CD4-positive, alpha-beta T cell treated with Interleukin-17A for 1 hour (primary cell): ENCODE measurements around the gene RELT.
A peak's percentile ranks its signal among the peaks of the same experiment; 100 is the strongest.

ENCODE experiments used
- DNase-seq: peaks from one replicate; pipeline ENCODE4 v3.0.0-alpha.2; 2020

RELT gene

GRCh38 chr11:73392108-73393010 lies 16.2 kb downstream of the RELT start:
- no peak for DNase-seq

GRCh38 chr11:73393011-73393380 lies 16.8 kb downstream of the RELT start:
- DNase-seq, result no peak

- peak; percentile 74 for DNase-seq
Observed at GRCh38 chr11:73393479-73394415, 17.5 kb downstream of the RELT start.

- DNase-seq, result no peak
Observed at GRCh38 chr11:73394416-73395296, 18.5 kb downstream of the RELT start.

GRCh38 chr11:73395297-73396208 lies 19.4 kb downstream of the RELT start:
- no peak for DNase-seq

GRCh38 chr11:73396251-73396930 lies 20.2 kb downstream of the RELT start:
- DNase-seq, result no peak

- no peak for DNase-seq
Observed at GRCh38 chr11:73396985-73397384, 20.8 kb downstream of the RELT start.

GRCh38 chr11:73397468-73398131 lies 21.4 kb downstream of the RELT start:
- no peak for DNase-seq

GRCh38 chr11:73398132-73398526 lies 21.9 kb downstream of the RELT start:
- no peak for DNase-seq

- DNase-seq, result no peak
Observed at GRCh38 chr11:73398721-73399120, 22.5 kb downstream of the RELT start.

GRCh38 chr11:73399159-73399590 lies 23.0 kb downstream of the RELT start:
- no peak for DNase-seq

- no peak for DNase-seq
Observed at GRCh38 chr11:73399636-73400035, 23.4 kb downstream of the RELT start.

- no peak for DNase-seq
Observed at GRCh38 chr11:73400293-73400692, 24.1 kb downstream of the RELT start.

- no peak for DNase-seq
Observed at GRCh38 chr11:73401217-73401923, 25.2 kb downstream of the RELT start.

GRCh38 chr11:73401924-73402833 lies 26.0 kb downstream of the RELT start:
- no peak for DNase-seq

- peak; percentile 49 for DNase-seq
Observed at GRCh38 chr11:73402834-73403185, 26.6 kb downstream of the RELT start.

GRCh38 chr11:73403541-73403940 lies 27.3 kb downstream of the RELT start:
- peak; percentile 12 for DNase-seq

GRCh38 chr11:73404048-73404447 lies 27.8 kb downstream of the RELT start:
- peak; percentile 27 for DNase-seq
